Activated CD8-positive, alpha-beta memory T cell treated with anti-CD3 and anti-CD28 coated beads, Interleukin-2, amount 10 ng/mL, durations not matched to agents 7 days and 5 days (primary cell): ENCODE data around the gene CYB5D1. TPM values are rescaled to one million over a fixed set of nuclear protein-coding genes. Genes with fewer than 3 reads are reported as not detected.

Source experiments
- ATAC-seq: fragments of 150-1000 bp; cut with Tn5 transposase; one replicate; pipeline ENCODE4 v1.10.0; 2021; ENCODE audit warnings: moderate library complexity
- CTCF ChIA-PET: fragments of 350-600 bp; sonication (Branson Sonifier 250); formaldehyde crosslinking; loops from one replicate; lab custom pipeline; 2021; ENCODE audit warnings: antibody characterized with exemption; lab: Charles Lee
- DNase-seq: peaks from one replicate; pipeline ENCODE4 v3.0.0-alpha.2; 2020
- H3K27ac Mint-ChIP-seq: one replicate; pipeline ENCODE4 v1.8.0; 2021; ENCODE audit warnings: mild to moderate bottlenecking, mixed read lengths
- H3K27me3 Mint-ChIP-seq: one replicate; pipeline ENCODE4 v1.8.0; 2021; ENCODE audit warnings: mixed read lengths
- H3K36me3 Mint-ChIP-seq: one replicate; pipeline ENCODE4 v1.8.0; 2021; ENCODE audit warnings: mild to moderate bottlenecking, mixed read lengths
- H3K4me1 Mint-ChIP-seq: one replicate; pipeline ENCODE4 v1.8.0; 2021; ENCODE audit warnings: mixed read lengths
- H3K4me3 Mint-ChIP-seq: one replicate; pipeline ENCODE4 v1.8.0; 2021; ENCODE audit warnings: mild to moderate bottlenecking, moderate library complexity, mixed read lengths
- H3K9me3 Mint-ChIP-seq: one replicate; pipeline ENCODE4 v1.8.0; 2022; ENCODE audit warnings: low read depth, mixed read lengths
- total RNA-seq, 2 experiments: library from RNA; stranded (reverse); gene quantifications; one replicate each; pipeline ENCODE4 v1.2.3, GENCODE V29; 2021

CYB5D1 gene
- total RNA-seq, 2 experiments from 2014 or later, result 6.4 to 8.2 TPM

DNA sequence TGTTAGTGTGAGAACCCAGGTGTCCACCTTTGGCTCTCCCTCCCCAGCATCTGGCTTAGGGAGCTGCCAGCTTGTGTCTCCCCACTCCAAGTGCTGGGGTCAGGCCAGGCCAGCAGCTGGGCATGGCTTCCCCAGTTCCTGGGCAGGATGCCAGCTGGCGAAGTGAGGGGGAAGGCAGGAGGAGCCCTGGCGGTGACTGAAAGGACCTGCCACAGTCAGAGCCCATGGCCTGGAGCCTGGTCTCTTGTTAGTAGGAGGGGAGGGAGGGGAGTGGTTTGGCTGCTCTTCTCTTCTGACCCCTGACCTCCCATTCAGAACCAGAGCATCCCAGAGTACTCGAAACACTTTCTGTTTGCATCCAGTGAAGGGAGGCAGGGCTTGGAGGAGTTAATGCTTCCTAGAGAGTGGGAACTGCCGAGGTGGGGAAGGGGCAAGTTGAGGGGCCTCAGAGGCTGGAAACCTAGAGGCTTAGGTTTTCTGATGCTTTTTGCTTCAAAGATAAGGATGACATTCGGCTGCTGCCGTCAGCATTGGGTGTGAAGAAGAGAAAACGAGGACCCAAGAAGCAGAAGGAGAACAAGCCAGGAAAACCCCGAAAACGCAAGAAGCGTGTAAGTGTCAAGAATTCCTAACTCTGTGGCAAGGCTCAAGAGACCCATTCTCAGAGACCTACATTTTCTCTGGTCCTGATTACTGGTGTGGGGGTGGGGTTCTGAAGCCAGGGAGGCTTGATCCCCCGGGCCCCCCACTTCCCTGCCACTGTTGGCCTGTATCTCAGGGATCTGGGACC, 31.6 kb downstream of the CYB5D1 start:
- Mint-ChIP-seq H3K36me3 (peaks cover 30% of the 10 kb centered on the region), H3K27ac (peak overlapping the region; percentile 40), H3K4me1 (peaks cover 3% of the 10 kb centered on the region), H3K4me3 (no peak overlapping the region), H3K27me3 (no peaks in the 10 kb centered on the region), H3K9me3 (no peaks in the 10 kb centered on the region)
- DNase-seq (no peak), ATAC-seq (no peak)
- CTCF ChIA-PET, result interaction anchor here (0.9 to 1.5 kb wide), 4 partner anchors 21 to 33 kb away, joined by 3 to 4 read pairs (median 3); partner anchors contain the start of gene RNF227

DNA sequence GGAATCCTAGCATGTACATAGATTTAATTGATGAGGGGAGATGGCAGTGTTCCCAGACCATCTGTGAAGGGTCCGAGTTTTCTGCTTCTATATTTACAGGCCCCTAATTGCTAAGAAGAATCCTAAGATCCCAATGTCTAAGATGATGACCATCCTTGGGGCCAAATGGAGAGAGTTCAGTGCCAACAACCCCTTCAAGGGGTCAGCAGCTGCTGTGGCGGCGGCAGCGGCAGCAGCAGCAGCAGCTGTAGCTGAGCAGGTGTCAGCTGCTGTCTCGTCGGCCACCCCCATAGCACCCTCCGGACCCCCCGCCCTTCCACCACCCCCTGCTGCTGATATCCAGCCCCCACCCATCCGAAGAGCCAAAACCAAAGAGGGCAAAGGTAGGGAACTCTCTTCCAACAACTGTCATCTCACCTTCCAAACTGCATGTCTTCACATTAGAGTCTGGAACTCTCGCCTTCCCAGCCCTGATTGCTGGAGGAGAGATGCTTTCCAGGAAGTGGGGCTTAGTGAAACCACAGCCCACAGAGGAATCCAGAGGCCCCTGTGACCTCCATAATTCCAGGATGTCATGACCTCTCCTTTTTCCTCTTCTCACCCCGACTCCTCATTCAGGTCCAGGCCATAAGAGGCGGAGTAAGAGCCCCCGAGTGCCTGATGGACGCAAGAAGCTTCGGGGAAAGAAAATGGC, 35.5 kb downstream of the CYB5D1 start:
- H3K27ac Mint-ChIP-seq, result no peak overlapping the region
- peaks cover 57% of the 10 kb centered on the region for H3K36me3 Mint-ChIP-seq
- CTCF ChIA-PET, result no interaction called here

DNA sequence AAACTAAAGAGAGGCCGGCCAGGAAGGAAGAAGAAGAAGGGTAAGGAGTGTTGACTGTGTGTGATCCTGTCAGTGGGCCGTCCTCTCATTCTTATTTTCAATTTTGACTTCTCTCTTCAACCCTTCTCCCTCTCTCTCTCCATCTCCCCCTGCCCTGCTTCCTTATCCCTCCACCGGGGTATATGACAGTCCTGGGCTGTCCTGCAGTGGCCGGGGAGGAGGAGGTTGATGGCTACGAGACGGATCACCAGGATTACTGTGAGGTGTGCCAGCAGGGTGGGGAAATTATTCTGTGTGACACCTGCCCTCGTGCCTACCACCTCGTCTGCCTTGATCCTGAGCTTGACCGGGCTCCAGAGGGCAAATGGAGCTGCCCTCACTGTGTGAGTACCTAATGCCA, 36.4 kb downstream of the CYB5D1 start:
- ATAC-seq (no peak), DNase-seq (no peak)
- peaks cover 63% of the 10 kb centered on the region for H3K36me3 Mint-ChIP-seq
- H3K9me3 Mint-ChIP-seq, result no peaks in the 10 kb centered on the region
- CTCF ChIA-PET, result no interaction called here
- no peak overlapping the region for H3K4me3 Mint-ChIP-seq
- H3K27ac Mint-ChIP-seq, result no peak overlapping the region
- peaks cover 4% of the 10 kb centered on the region for H3K4me1 Mint-ChIP-seq
- no peaks in the 10 kb centered on the region for H3K27me3 Mint-ChIP-seq

More for the DNA sequence above, 35.5 kb downstream of the CYB5D1 start:
- DNase-seq, result peak; percentile 27
- Mint-ChIP-seq H3K9me3 (no peaks in the 10 kb centered on the region), H3K4me1 (peaks cover 4% of the 10 kb centered on the region), H3K27me3 (no peaks in the 10 kb centered on the region), H3K4me3 (no peak overlapping the region)
- ATAC-seq, result no peak

DNA sequence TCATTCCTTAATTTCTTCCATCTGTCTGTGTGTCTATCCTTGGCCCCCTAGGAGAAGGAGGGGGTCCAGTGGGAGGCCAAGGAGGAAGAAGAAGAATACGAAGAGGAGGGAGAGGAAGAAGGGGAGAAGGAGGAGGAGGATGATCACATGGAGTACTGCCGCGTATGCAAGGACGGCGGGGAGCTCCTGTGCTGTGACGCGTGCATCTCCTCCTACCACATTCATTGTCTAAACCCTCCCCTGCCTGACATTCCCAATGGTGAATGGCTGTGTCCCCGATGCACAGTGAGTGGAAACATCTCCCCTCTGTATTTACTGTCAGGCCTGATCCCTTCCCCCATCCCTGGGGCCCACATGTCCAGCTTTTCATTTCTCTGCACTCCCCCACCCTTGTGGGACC, 37.1 kb downstream of the CYB5D1 start:
- no peaks in the 10 kb centered on the region for H3K27me3 Mint-ChIP-seq
- DNase-seq (no peak), ATAC-seq (no peak)
- H3K4me3 Mint-ChIP-seq, result no peak overlapping the region
- H3K4me1 Mint-ChIP-seq, result peaks cover 4% of the 10 kb centered on the region
- H3K27ac Mint-ChIP-seq, result no peak overlapping the region
- no peaks in the 10 kb centered on the region for H3K9me3 Mint-ChIP-seq
- CTCF ChIA-PET, result interaction anchor here (0.6 kb wide), 1 partner anchor 33 kb away, joined by 3 read pairs; no protein-coding TSS in a partner anchor
- H3K36me3 Mint-ChIP-seq, result peaks cover 68% of the 10 kb centered on the region

DNA sequence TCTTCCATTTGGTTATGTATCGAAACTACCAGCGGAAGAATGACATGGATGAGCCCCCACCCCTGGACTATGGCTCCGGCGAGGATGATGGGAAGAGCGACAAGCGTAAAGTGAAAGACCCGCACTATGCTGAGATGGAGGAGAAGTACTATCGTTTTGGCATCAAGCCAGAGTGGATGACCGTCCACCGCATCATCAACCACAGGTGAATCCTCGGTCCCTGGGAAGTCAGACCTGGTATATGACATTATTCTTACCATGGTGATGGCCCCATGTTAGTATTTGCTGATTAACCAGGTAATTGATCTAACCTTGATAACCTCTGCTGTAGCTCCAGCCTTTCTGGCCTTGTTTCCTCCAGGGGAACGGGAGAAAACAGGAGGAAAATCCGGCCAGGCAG, 39.3 kb downstream of the CYB5D1 start:
- CTCF ChIA-PET, result interaction anchor here (1.2 to 4.5 kb wide), 4 partner anchors 24 to 80 kb away, joined by 3 to 24 read pairs (median 3); no protein-coding TSS in a partner anchor
- Mint-ChIP-seq H3K4me3 (no peak overlapping the region), H3K27ac (no peak overlapping the region), H3K4me1 (peaks cover 2% of the 10 kb centered on the region), H3K36me3 (peaks cover 65% of the 10 kb centered on the region), H3K27me3 (no peaks in the 10 kb centered on the region), H3K9me3 (no peaks in the 10 kb centered on the region)
- DNase-seq (no peak), ATAC-seq (no peak)

DNA sequence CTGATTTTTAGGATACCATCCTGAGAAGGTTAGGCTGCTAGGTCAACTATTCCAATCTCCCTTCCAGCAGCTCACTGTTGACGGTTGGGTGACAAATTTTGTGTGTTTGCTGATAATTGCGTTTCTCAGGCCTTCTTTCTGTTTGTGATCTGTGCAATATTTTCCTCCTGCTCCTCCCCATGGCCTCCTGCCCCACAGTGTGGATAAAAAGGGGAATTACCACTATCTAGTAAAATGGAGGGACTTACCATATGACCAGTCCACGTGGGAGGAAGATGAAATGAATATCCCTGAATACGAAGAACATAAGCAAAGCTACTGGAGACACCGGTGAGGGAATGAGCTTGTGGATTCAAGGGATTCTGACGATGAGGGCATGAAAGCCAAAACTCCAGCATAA, 40.0 kb downstream of the CYB5D1 start:
- DNase-seq (no peak), ATAC-seq (peak; percentile 51)
- no peaks in the 10 kb centered on the region for H3K9me3 Mint-ChIP-seq
- no peaks in the 10 kb centered on the region for H3K27me3 Mint-ChIP-seq
- H3K4me3 Mint-ChIP-seq, result no peak overlapping the region
- peak overlapping the region; percentile 5 for H3K27ac Mint-ChIP-seq
- CTCF ChIA-PET, result interaction anchor here (0.8 to 4.5 kb wide), 6 partner anchors 15 to 81 kb away, joined by 3 to 24 read pairs (median 3); partner anchors contain the start of genes CYB5D1 and NAA38
- peaks cover 1% of the 10 kb centered on the region for H3K4me1 Mint-ChIP-seq
- H3K36me3 Mint-ChIP-seq, result peaks cover 69% of the 10 kb centered on the region

DNA sequence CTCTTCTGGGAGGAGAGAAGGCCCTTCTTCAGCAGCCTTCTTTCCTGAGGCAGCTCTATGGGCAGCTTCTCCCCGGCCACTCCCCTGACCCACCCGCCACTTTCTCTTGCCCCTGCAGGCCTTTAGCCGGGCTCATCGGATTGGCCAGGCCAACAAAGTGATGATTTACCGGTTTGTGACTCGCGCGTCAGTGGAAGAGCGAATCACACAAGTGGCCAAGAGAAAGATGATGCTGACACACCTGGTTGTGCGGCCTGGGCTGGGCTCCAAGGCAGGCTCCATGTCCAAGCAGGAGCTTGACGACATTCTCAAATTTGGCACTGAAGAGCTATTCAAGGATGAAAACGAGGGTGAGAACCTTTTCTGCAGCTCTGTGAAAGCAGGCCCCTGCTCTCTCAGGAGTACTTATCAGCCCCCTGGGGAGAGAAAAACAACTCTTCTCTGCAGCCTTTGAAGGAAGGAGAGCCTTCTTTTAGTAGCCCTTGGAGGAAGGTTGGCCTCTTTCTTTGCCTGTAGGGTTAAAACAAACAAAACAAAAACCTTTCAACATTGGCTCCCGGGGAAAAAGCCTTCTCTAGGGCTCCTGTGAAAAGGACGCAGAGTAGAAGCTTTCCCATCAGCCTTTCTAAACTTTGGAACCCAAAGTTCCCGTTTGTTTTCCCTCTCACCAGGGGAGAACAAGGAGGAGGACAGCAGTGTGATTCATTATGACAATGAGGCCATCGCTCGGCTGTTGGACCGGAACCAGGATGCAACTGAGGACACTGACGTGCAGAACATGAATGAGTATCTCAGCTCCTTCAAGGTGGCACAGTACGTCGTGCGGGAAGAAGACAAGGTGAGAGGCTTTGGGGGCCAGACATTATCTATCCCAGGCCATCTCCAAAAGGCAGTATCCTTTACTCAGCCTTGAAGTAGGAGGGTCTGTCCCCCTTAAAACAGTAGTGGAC, 45.6 kb downstream of the CYB5D1 start:
- no peak overlapping the region for H3K4me3 Mint-ChIP-seq
- CTCF ChIA-PET, result no interaction called here
- H3K9me3 Mint-ChIP-seq, result no peaks in the 10 kb centered on the region
- no peak overlapping the region for H3K27ac Mint-ChIP-seq
- H3K4me1 Mint-ChIP-seq, result no peaks in the 10 kb centered on the region
- no peak for DNase-seq
- peaks cover 52% of the 10 kb centered on the region for H3K36me3 Mint-ChIP-seq
- H3K27me3 Mint-ChIP-seq, result no peaks in the 10 kb centered on the region
- no peak for ATAC-seq

DNA sequence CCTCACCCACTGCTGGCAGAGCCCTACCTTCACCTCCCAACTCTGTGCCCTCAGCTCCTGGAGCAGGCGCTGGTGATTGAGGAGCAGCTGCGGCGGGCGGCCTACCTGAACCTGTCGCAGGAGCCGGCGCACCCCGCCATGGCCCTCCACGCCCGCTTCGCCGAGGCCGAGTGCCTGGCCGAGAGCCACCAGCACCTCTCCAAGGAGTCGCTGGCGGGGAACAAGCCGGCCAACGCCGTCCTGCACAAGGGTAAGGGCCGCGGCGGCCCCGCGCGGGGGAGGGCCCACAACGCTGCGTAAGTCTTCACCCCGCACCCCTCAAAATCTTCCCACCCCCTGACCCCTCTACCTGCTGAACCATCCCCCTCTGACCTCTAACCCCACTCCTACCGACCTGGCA, 51.3 kb downstream of the CYB5D1 start:
- no peak for ATAC-seq
- Mint-ChIP-seq H3K36me3 (peaks cover 31% of the 10 kb centered on the region), H3K4me3 (no peak overlapping the region), H3K27ac (no peak overlapping the region), H3K9me3 (no peaks in the 10 kb centered on the region), H3K27me3 (no peaks in the 10 kb centered on the region), H3K4me1 (peaks cover 7% of the 10 kb centered on the region)
- DNase-seq, result no peak
- CTCF ChIA-PET, result no interaction called here

DNA sequence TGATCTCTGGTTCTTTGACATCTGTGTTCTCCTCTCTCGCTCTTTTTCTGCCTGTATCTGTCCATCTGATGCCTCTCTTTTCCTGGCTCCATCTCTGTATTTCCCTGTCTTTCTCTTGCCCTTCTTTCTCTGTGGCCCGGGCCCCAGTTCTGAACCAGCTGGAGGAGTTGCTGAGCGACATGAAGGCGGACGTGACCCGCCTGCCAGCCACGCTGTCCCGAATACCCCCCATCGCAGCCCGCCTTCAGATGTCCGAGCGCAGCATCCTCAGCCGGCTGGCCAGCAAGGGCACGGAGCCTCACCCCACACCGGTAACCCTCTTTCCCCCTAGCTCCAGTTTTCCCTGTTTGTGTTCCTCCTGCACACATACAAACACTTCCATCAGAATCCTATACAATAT, 52.5 kb downstream of the CYB5D1 start:
- Mint-ChIP-seq H3K27me3 (no peaks in the 10 kb centered on the region), H3K4me1 (peaks cover 16% of the 10 kb centered on the region), H3K27ac (no peak overlapping the region), H3K4me3 (no peak overlapping the region), H3K36me3 (peaks cover 29% of the 10 kb centered on the region), H3K9me3 (no peaks in the 10 kb centered on the region)
- ATAC-seq, result no peak
- no peak for DNase-seq
- CTCF ChIA-PET, result interaction anchor here (0.8 to 15.4 kb wide), 3 partner anchors 44 to 77 kb away, joined by 4 to 312 read pairs (median 14); no protein-coding TSS in a partner anchor

DNA sequence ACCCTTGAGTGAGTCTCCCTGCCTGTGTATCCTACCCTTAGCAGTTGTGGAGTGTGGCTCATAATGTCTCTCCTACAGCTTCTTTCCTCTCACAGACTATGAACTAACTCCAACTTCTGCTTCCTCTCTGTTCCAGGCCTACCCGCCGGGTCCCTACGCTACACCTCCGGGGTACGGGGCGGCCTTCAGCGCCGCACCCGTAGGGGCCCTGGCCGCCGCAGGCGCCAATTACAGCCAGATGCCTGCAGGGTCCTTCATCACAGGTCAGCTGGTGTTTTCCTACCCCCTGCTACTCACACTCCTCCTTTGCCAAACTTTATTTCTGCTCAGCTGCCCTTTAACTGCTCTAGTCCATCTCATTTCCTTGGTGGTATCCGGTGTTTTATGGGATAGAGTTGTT, 52.9 kb downstream of the CYB5D1 start:
- Mint-ChIP-seq H3K4me3 (no peak overlapping the region), H3K9me3 (no peaks in the 10 kb centered on the region)
- CTCF ChIA-PET, result interaction anchor here (3.0 to 15.4 kb wide), 2 partner anchors 48 to 76 kb away, joined by 14 to 312 read pairs; no protein-coding TSS in a partner anchor

DNA sequence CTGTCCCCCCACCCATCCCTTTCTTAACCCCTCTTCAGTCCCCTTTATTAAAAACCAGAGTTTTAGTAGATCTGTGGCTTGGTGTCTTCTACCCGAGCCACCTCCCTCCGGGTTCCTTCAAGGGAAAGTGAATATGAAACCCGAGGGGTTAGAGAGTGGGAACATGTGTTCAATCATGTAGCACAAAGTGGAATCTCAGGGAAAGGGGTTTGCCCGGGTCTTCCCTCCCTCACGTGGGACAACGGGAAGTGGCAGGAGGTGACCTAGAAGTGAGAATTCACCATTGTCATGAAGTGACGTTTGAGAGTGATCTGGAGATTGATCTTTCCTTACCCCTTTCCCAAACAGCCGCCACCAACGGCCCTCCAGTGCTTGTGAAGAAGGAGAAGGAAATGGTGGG, 53.3 kb downstream of the CYB5D1 start:
- CTCF ChIA-PET, result interaction anchor here (3.0 to 15.4 kb wide), 2 partner anchors 49 to 76 kb away, joined by 14 to 312 read pairs; no protein-coding TSS in a partner anchor

More for the DNA sequence above, 52.9 kb downstream of the CYB5D1 start:
- no peak for DNase-seq
- peaks cover 20% of the 10 kb centered on the region for H3K4me1 Mint-ChIP-seq
- no peaks in the 10 kb centered on the region for H3K27me3 Mint-ChIP-seq
- H3K36me3 Mint-ChIP-seq, result peaks cover 27% of the 10 kb centered on the region
- no peak for ATAC-seq
- no peak overlapping the region for H3K27ac Mint-ChIP-seq

More for the DNA sequence above, 53.3 kb downstream of the CYB5D1 start:
- no peak overlapping the region for H3K27ac Mint-ChIP-seq
- no peaks in the 10 kb centered on the region for H3K27me3 Mint-ChIP-seq
- H3K9me3 Mint-ChIP-seq, result no peaks in the 10 kb centered on the region
- DNase-seq (no peak), ATAC-seq (no peak)
- H3K4me3 Mint-ChIP-seq, result no peak overlapping the region
- peaks cover 27% of the 10 kb centered on the region for H3K36me3 Mint-ChIP-seq
- peaks cover 20% of the 10 kb centered on the region for H3K4me1 Mint-ChIP-seq
